ENCODE results near the gene PAX2.

Gene PAX2

GRCh38 chr10:100730725-100731406 is 14.5 kb upstream of the PAX2 start:
- no peaks in the 10 kb centered on the region for H3K9me3 Mint-ChIP-seq
- peaks cover 42% of the 10 kb centered on the region for H3K4me1 Mint-ChIP-seq (ENCODE audit: low read depth)
- H3K4me3 Mint-ChIP-seq: peak overlapping the region; percentile 35
- no peak overlapping the region for H3K27ac Mint-ChIP-seq
- no peaks in the 10 kb centered on the region for H3K36me3 Mint-ChIP-seq (ENCODE audit: low read depth)
- H3K27me3 Mint-ChIP-seq: peaks cover 97% of the 10 kb centered on the region
- intact Hi-C loops (cut with micrococcal nuclease): no loop called here

GRCh38 chr10:100731407-100732240 is 13.8 kb upstream of the PAX2 start:
- Mint-ChIP-seq H3K36me3 (ENCODE audit: low read depth) (no peaks in the 10 kb centered on the region), H3K4me1 (ENCODE audit: low read depth) (peaks cover 42% of the 10 kb centered on the region), H3K27ac (no peak overlapping the region), H3K27me3 (peaks cover 97% of the 10 kb centered on the region), H3K9me3 (no peaks in the 10 kb centered on the region), H3K4me3 (peak overlapping the region; percentile 35)
- intact Hi-C loops (cut with micrococcal nuclease): no loop called here

- no peak overlapping the region for H3K27ac Mint-ChIP-seq
- no peaks in the 10 kb centered on the region for H3K9me3 Mint-ChIP-seq
- intact Hi-C loops (cut with micrococcal nuclease): no loop called here
These were observed 13.2 kb upstream of the PAX2 start for GRCh38 chr10:100732241-100732596.

GRCh38 chr10:100733329-100733728 is 12.1 kb upstream of the PAX2 start:
- Mint-ChIP-seq H3K4me1 (ENCODE audit: low read depth) (peaks cover 55% of the 10 kb centered on the region), H3K36me3 (ENCODE audit: low read depth) (no peaks in the 10 kb centered on the region), H3K9me3 (no peaks in the 10 kb centered on the region), H3K27me3 (peaks cover 98% of the 10 kb centered on the region), H3K4me3 (no peak overlapping the region), H3K27ac (no peak overlapping the region)
- intact Hi-C loops (cut with micrococcal nuclease): no loop called here

More at GRCh38 chr10:100732241-100732596, 13.2 kb upstream of the PAX2 start:
- H3K36me3 Mint-ChIP-seq (ENCODE audit: low read depth): no peaks in the 10 kb centered on the region
- peaks cover 98% of the 10 kb centered on the region for H3K27me3 Mint-ChIP-seq
- peaks cover 45% of the 10 kb centered on the region for H3K4me1 Mint-ChIP-seq (ENCODE audit: low read depth)
- H3K4me3 Mint-ChIP-seq: no peak overlapping the region

- Mint-ChIP-seq H3K27ac (no peak overlapping the region), H3K9me3 (no peaks in the 10 kb centered on the region), H3K36me3 (ENCODE audit: low read depth) (no peaks in the 10 kb centered on the region), H3K27me3 (peaks cover 98% of the 10 kb centered on the region), H3K4me3 (no peak overlapping the region), H3K4me1 (ENCODE audit: low read depth) (peaks cover 46% of the 10 kb centered on the region)
- intact Hi-C loops (cut with micrococcal nuclease): no loop called here
These were observed 10.9 kb upstream of the PAX2 start for GRCh38 chr10:100734295-100735086.

GRCh38 chr10:100735087-100735336 is 10.4 kb upstream of the PAX2 start:
- Mint-ChIP-seq H3K27me3 (peaks cover 98% of the 10 kb centered on the region), H3K4me1 (ENCODE audit: low read depth) (peaks cover 41% of the 10 kb centered on the region), H3K27ac (no peak overlapping the region), H3K36me3 (ENCODE audit: low read depth) (no peaks in the 10 kb centered on the region), H3K4me3 (no peak overlapping the region), H3K9me3 (no peaks in the 10 kb centered on the region)
- intact Hi-C loops (cut with micrococcal nuclease): no loop called here

- Mint-ChIP-seq H3K4me3 (no peak overlapping the region), H3K4me1 (ENCODE audit: low read depth) (peaks cover 36% of the 10 kb centered on the region), H3K9me3 (no peaks in the 10 kb centered on the region), H3K27me3 (peaks cover 98% of the 10 kb centered on the region), H3K27ac (no peak overlapping the region), H3K36me3 (ENCODE audit: low read depth) (no peaks in the 10 kb centered on the region)
- intact Hi-C loops (cut with micrococcal nuclease): no loop called here
These were observed 9.8 kb upstream of the PAX2 start for GRCh38 chr10:100735337-100736143.

GRCh38 chr10:100736144-100736808 is 9.1 kb upstream of the PAX2 start:
- Mint-ChIP-seq H3K4me1 (ENCODE audit: low read depth) (peaks cover 36% of the 10 kb centered on the region), H3K36me3 (ENCODE audit: low read depth) (no peaks in the 10 kb centered on the region), H3K4me3 (no peak overlapping the region), H3K9me3 (no peaks in the 10 kb centered on the region), H3K27me3 (peaks cover 99% of the 10 kb centered on the region), H3K27ac (no peak overlapping the region)
- intact Hi-C loops (cut with micrococcal nuclease): no loop called here

GRCh38 chr10:100736809-100737354 is 8.5 kb upstream of the PAX2 start:
- H3K27ac Mint-ChIP-seq: no peak overlapping the region
- peaks cover 30% of the 10 kb centered on the region for H3K4me1 Mint-ChIP-seq (ENCODE audit: low read depth)

GRCh38 chr10:100737355-100738054 is 7.9 kb upstream of the PAX2 start:
- no peaks in the 10 kb centered on the region for H3K9me3 Mint-ChIP-seq
- no peaks in the 10 kb centered on the region for H3K36me3 Mint-ChIP-seq (ENCODE audit: low read depth)
- intact Hi-C loops (cut with micrococcal nuclease): no loop called here
- peaks cover 24% of the 10 kb centered on the region for H3K4me1 Mint-ChIP-seq (ENCODE audit: low read depth)
- peak overlapping the region; percentile 65 for H3K4me3 Mint-ChIP-seq
- no peak overlapping the region for H3K27ac Mint-ChIP-seq
- H3K27me3 Mint-ChIP-seq: peaks cover 99% of the 10 kb centered on the region

More at GRCh38 chr10:100736809-100737354, 8.5 kb upstream of the PAX2 start:
- Mint-ChIP-seq H3K36me3 (ENCODE audit: low read depth) (no peaks in the 10 kb centered on the region), H3K9me3 (no peaks in the 10 kb centered on the region), H3K4me3 (no peak overlapping the region), H3K27me3 (peaks cover 99% of the 10 kb centered on the region)
- intact Hi-C loops (cut with micrococcal nuclease): no loop called here

- Mint-ChIP-seq H3K9me3 (no peaks in the 10 kb centered on the region), H3K4me1 (ENCODE audit: low read depth) (peaks cover 24% of the 10 kb centered on the region), H3K27ac (no peak overlapping the region), H3K27me3 (peaks cover 99% of the 10 kb centered on the region), H3K36me3 (ENCODE audit: low read depth) (no peaks in the 10 kb centered on the region), H3K4me3 (no peak overlapping the region)
- intact Hi-C loops (cut with micrococcal nuclease): no loop called here
These were observed 7.1 kb upstream of the PAX2 start for GRCh38 chr10:100738055-100738827.
